Trophoblast cell (in vitro differentiated cells and primary cell): ENCODE measurements around the gene NCOR2.
A peak's percentile ranks its signal among the peaks of the same experiment; 100 is the strongest.

ENCODE experiments used
- DNase-seq, 2 donors: peaks; one replicate each; pipeline ENCODE4 v3.0.0-alpha.2; 2016
- H2AFZ ChIP-seq: 2 replicates; pipeline ENCODE4 v1.6.1; 2013; ENCODE audit warnings: low read length, moderate library complexity, mild to moderate bottlenecking; ENCODE audit not compliant: insufficient read depth, poor library complexity
- H2AK5ac ChIP-seq: 2 replicates; pipeline ENCODE4 v1.6.1; 2013; ENCODE audit warnings: mild to moderate bottlenecking, low read length
- H2BK120ac ChIP-seq: 2 replicates; pipeline ENCODE4 v1.6.1; 2013; ENCODE audit warnings: low read length, mild to moderate bottlenecking, moderate library complexity; ENCODE audit not compliant: insufficient read depth, poor library complexity
- H2BK12ac ChIP-seq: 2 replicates; pipeline ENCODE4 v1.6.1; 2013; ENCODE audit warnings: mild to moderate bottlenecking, low read length, moderate library complexity
- H2BK5ac ChIP-seq: 2 replicates; pipeline ENCODE4 v1.6.1; 2013; ENCODE audit warnings: low read length, low read depth, moderate library complexity, mild to moderate bottlenecking; ENCODE audit not compliant: poor library complexity
- H3K14ac ChIP-seq: 2 replicates; pipeline ENCODE4 v1.6.1; 2013; ENCODE audit warnings: mild to moderate bottlenecking, low read length
- H3K18ac ChIP-seq: 2 replicates; pipeline ENCODE4 v1.6.1; 2013; ENCODE audit warnings: mild to moderate bottlenecking, low read length
- H3K23ac ChIP-seq: 2 replicates; pipeline ENCODE4 v1.6.1; 2013; ENCODE audit warnings: low read length
- H3K27ac ChIP-seq: 2 replicates; pipeline ENCODE4 v1.5.1; 2013; ENCODE audit warnings: low read depth, mild to moderate bottlenecking, inconsistent platforms, low read length, moderate library complexity
- H3K27me3 ChIP-seq: 2 replicates; pipeline ENCODE4 v1.6.1; 2013; ENCODE audit warnings: inconsistent platforms, mild to moderate bottlenecking, low read length, moderate library complexity; ENCODE audit not compliant: insufficient read depth
- H3K36me3 ChIP-seq, 2 experiments: 1 replicate in 1 of 2; 2 replicates in 1 of 2; pipeline ENCODE4 v1.6.1; 2013; ENCODE audit warnings: low read length in 2 of 2, mild to moderate bottlenecking in 2 of 2, moderate library complexity in 1 of 2; ENCODE audit not compliant: insufficient read depth in 2 of 2, control insufficient read depth in 1 of 2
- H3K4ac ChIP-seq: 2 replicates; pipeline ENCODE4 v1.6.1; 2013; ENCODE audit warnings: low read depth, mild to moderate bottlenecking, low read length, moderate library complexity
- H3K4me1 ChIP-seq, 2 experiments: 1 replicate in 1 of 2; 2 replicates in 1 of 2; pipeline ENCODE4 v1.6.1; 2013; ENCODE audit warnings: low read length in 2 of 2, mild to moderate bottlenecking in 2 of 2, moderate library complexity in 1 of 2; ENCODE audit not compliant: insufficient read depth in 2 of 2, control insufficient read depth in 1 of 2
- H3K4me2 ChIP-seq: 2 replicates; pipeline ENCODE4 v1.6.1; 2013; ENCODE audit warnings: inconsistent platforms, mild to moderate bottlenecking, low read length, moderate library complexity
- H3K4me3 ChIP-seq: 2 replicates; pipeline ENCODE4 v1.5.1; 2013; ENCODE audit warnings: mild to moderate bottlenecking, low read depth, low read length, inconsistent platforms
- H3K79me1 ChIP-seq: one replicate; pipeline ENCODE4 v1.6.1; 2013; ENCODE audit warnings: low read length
- H3K79me2 ChIP-seq: 2 replicates; pipeline ENCODE4 v1.6.1; 2013; ENCODE audit warnings: low read length, mild to moderate bottlenecking; ENCODE audit not compliant: control insufficient read depth, insufficient read depth, poor library complexity
- H3K9ac ChIP-seq: 2 replicates; pipeline ENCODE4 v1.6.1; 2013; ENCODE audit warnings: mild to moderate bottlenecking, low read length
- H3K9me3 ChIP-seq: 2 replicates; pipeline ENCODE4 v1.6.1; 2013; ENCODE audit warnings: low read depth, mild to moderate bottlenecking, control low read depth, inconsistent platforms, low read length; ENCODE audit not compliant: insufficient read depth
- H4K12ac ChIP-seq: 2 replicates; pipeline ENCODE4 v1.6.1; 2013; ENCODE audit warnings: low read depth, mild to moderate bottlenecking, low read length, moderate library complexity
- H4K8ac ChIP-seq: 2 replicates; pipeline ENCODE4 v1.6.1; 2013; ENCODE audit warnings: low read depth, mild to moderate bottlenecking, low read length, moderate library complexity
- H4K91ac ChIP-seq: one replicate; pipeline ENCODE4 v1.6.1; 2013; ENCODE audit warnings: low read depth, mild to moderate bottlenecking, low read length, moderate library complexity
- WGBS: extraction: QIAGEN DNeasy Blood & Tissue Kit; methylation state at CpG from one replicate; pipeline ENCODE4 v1.1.7; 2013; ENCODE audit warnings: missing lambda C conversion rate; ENCODE audit not compliant: insufficient read length, insufficient coverage; ENCODE audit errors: extremely low coverage; 5-methylcytosine and 5-hydroxymethylcytosine counted together

The NCOR2 gene

DNA sequence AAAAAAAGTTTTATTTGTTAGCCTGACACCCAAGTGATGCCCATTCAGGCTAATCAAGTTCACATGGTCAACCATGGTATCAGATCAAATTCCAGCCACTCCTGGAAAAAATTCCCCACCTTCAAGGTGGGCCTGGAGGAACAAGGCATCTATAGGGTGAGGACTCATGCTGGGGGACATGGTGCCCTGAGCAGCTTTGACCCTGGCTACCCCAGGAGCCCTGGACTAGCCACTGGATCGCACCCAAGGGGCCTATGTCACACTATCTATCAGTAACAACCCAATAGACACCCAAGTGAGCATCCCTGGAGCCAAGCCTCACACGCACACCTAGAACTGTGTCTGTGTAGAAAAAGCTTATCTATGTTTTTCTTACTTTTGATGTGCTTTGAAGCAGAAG lies 4.1 kb upstream of the NCOR2 start:
- Histone ChIP-seq H4K12ac (no peak overlapping the region), H3K4me1 (peaks cover 15 to 17% of the 10 kb centered on the region in 2 experiments), H3K23ac (no peak overlapping the region), H3K14ac (no peak overlapping the region), H3K36me3 (no peaks in the 10 kb centered on the region), H3K4me2 (no peak overlapping the region), H2BK12ac (no peak overlapping the region), H3K4me3 (no peak overlapping the region), H2BK5ac (no peak overlapping the region), H4K8ac (no peak overlapping the region), H2BK120ac (no peak overlapping the region), H3K9me3 (no peaks in the 10 kb centered on the region), H4K91ac (no peak overlapping the region), H2AK5ac (no peak overlapping the region), H2AFZ (no peak overlapping the region), H3K27me3 (no peaks in the 10 kb centered on the region), H3K9ac (no peak overlapping the region), H3K4ac (no peak overlapping the region), H3K79me1 (peaks cover 20% of the 10 kb centered on the region), H3K18ac (no peak overlapping the region), H3K79me2 (peaks cover 10% of the 10 kb centered on the region), H3K27ac (no peak overlapping the region)
- no CpG with 5 or more reads among the region's 2 CpGs for WGBS
- no peak for DNase-seq

DNA sequence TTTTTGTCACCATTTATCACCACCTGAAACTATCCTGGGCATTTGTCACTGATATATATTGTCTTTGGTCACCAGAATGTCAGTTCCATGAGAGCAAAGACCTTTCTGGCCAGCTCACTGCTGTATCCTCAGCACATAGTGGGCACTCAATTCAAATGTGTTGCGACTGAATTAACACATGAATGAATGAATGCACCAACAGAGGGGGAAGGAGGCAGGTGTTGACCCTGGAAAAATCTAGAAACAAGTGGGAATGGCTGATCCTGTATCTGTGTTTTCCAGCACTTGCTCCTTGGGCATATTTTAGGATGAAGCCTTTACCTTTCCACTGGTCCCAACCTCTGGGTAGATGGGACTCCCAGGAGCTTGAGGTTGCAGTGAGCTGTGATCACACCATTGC lies 3.4 kb upstream of the NCOR2 start:
- Histone ChIP-seq H3K27ac (no peak overlapping the region), H4K12ac (no peak overlapping the region), H3K27me3 (no peaks in the 10 kb centered on the region), H2AFZ (no peak overlapping the region), H2AK5ac (no peak overlapping the region), H3K79me2 (peaks cover 16% of the 10 kb centered on the region), H3K79me1 (peaks cover 24% of the 10 kb centered on the region), H2BK5ac (no peak overlapping the region), H2BK12ac (no peak overlapping the region), H3K18ac (no peak overlapping the region), H3K23ac (no peak overlapping the region), H3K4me3 (no peak overlapping the region), H4K91ac (no peak overlapping the region), H3K9me3 (no peaks in the 10 kb centered on the region), H2BK120ac (no peak overlapping the region), H3K4me2 (no peak overlapping the region), H3K36me3 (no peaks in the 10 kb centered on the region), H3K14ac (no peak overlapping the region), H3K4me1 (peaks cover 15 to 18% of the 10 kb centered on the region in 2 experiments), H4K8ac (no peak overlapping the region), H3K4ac (no peak overlapping the region), H3K9ac (no peak overlapping the region)
- peak in 1 of 2 donors; percentile 48 for DNase-seq
- no CpG with 5 or more reads among the region's 1 CpG for WGBS

DNA sequence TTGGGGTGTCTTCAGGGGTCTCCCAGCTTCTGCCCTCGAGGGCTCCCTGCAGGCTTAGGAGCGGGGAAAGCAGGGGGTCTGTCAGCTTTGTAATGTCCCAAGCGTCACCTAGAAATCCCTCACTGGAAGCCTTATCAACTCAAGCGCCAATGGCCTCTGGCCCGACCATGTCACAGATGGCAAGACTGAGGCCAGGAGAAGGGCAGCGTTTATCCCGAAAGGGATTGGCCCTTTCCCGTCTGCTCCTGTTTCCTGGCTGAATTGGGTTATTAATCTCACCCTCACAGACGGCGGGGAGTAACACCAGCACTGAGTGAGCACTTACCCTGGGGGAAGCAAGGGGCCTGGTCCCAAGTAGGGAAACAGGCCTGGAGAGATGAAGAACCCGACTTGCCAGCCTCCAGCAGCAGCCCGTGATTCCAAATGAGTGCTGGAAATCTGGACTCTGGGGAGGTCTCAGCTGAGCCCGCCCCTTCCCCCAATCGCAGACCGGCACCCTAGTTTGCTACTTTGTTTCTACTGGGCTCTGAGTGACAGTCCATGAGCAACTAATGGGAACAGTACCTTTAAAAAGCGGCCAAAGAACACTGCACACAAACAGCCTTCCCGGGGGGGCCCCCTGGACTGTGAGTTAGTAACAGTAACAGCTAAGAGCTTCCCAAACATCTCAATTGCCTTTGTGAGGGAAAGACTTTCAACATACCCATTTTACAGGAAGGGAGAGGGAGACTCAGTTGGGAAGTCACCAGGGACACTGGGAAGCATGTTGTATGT lies 2.1 kb upstream of the NCOR2 start:
- Histone ChIP-seq H3K4me1 (peaks cover 23 to 28% of the 10 kb centered on the region in 2 experiments), H4K8ac (peak overlapping the region; percentile 11), H3K14ac (peak overlapping the region; percentile 6), H2BK120ac (no peak overlapping the region), H3K79me1 (peaks cover 26% of the 10 kb centered on the region), H3K9me3 (no peaks in the 10 kb centered on the region), H2AK5ac (peak overlapping the region; percentile 6), H3K4ac (no peak overlapping the region), H4K91ac (peak overlapping the region; percentile 83), H4K12ac (no peak overlapping the region), H3K79me2 (peaks cover 25% of the 10 kb centered on the region), H2BK5ac (no peak overlapping the region), H3K36me3 (no peaks in the 10 kb centered on the region), H3K27me3 (no peaks in the 10 kb centered on the region), H3K4me3 (no peak overlapping the region), H3K27ac (no peak overlapping the region), H3K4me2 (peak overlapping the region; percentile 46), H2BK12ac (peak overlapping the region; percentile 71), H2AFZ (no peak overlapping the region), H3K18ac (no peak overlapping the region), H3K23ac (no peak overlapping the region), H3K9ac (no peak overlapping the region)
- no CpG with 5 or more reads among the region's 17 CpGs for WGBS
- DNase-seq, result no peak

DNA sequence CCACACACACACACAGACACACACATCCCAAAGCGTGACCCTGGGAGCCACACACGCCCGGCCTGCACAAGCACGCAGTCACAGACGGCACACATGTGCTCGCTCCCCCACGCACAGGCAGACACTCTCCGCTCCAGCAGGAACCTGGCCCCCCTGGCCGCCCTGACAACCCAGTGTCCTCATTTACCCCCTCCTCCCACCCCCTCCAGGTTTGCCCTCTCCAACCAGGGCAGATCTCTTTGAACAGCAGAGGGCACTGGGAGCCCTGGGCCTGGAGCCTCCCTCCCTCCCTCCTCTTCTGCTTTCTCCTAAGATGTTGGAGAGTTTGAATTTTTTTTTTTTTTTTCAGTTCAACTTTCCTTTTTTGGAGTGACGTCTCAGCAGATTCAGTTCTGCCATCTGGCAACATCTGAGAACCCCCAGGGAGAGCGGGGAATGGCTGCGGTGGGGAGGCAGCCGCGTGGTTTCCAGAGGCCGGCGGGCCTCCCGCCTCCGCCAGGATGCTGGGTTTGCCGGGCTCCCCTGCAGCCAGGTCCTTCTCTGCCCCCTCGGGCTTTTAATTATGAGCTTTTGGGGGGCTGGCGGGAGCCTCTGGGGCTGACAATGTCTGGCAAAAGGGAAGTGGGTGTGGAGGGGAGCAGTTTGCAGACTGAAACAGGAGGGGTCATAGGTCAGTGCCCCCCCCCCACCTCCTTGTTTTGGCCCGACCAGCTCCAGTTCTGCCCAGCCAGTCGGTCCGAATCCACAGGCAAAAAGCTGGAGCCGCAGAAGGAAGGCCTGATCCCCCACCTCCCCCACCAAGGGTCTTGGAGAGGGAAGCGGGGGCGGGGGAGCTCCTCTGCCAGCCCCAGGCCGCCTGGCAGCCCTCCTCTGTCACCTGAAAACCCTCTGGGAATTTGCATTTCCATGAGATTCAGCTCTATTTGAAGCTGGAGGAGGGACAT lies 1.3 kb upstream of the NCOR2 start:
- DNase-seq, result peak in 1 of 2 donors; percentile 45
- H3K9ac ChIP-seq, result no peak overlapping the region
- H3K9me3 ChIP-seq, result no peaks in the 10 kb centered on the region
- no CpG with 5 or more reads among the region's 28 CpGs for WGBS
- H3K79me2 ChIP-seq, result peaks cover 30% of the 10 kb centered on the region
- no peak overlapping the region for H2AFZ ChIP-seq
- H3K23ac ChIP-seq, result no peak overlapping the region
- peak overlapping the region; percentile 83 for H4K91ac ChIP-seq
- H2BK5ac ChIP-seq, result peak overlapping the region; percentile 27
- peak overlapping the region; percentile 72 for H3K18ac ChIP-seq
- H3K36me3 ChIP-seq, result no peaks in the 10 kb centered on the region
- H2BK12ac ChIP-seq, result peak overlapping the region; percentile 67
- peak overlapping the region; percentile 22 for H3K27ac ChIP-seq
- peak overlapping the region; percentile 11 for H4K8ac ChIP-seq
- peaks cover 26% of the 10 kb centered on the region for H3K79me1 ChIP-seq
- H2BK120ac ChIP-seq, result peak overlapping the region; percentile 26
- H3K27me3 ChIP-seq, result no peaks in the 10 kb centered on the region
- H3K4me2 ChIP-seq, result peak overlapping the region; percentile 49
- H2AK5ac ChIP-seq, result peak overlapping the region; percentile 6
- H3K4me1 ChIP-seq, result peaks cover 25 to 33% of the 10 kb centered on the region in 2 experiments
- peak overlapping the region; percentile 6 for H3K14ac ChIP-seq
- H4K12ac ChIP-seq, result no peak overlapping the region
- no peak overlapping the region for H3K4me3 ChIP-seq
- H3K4ac ChIP-seq, result peak overlapping the region; percentile 25
